Right lobe of liver (tissue), 6 donors: ENCODE data around the gene KCNK16. TPM values are rescaled to one million over a fixed set of nuclear protein-coding genes. Genes with fewer than 3 reads are reported as not detected.
A peak's percentile ranks its signal among the peaks of the same experiment; 100 is the strongest.

Experiments used
- ATAC-seq, 4 donors: fragments of 200-7000 bp; cut with Tn5 transposase; one replicate each; pipeline ENCODE4 v1.9.1; 2020; ENCODE audit warnings: mild to moderate bottlenecking in 4 of 4, moderate library complexity in 4 of 4
- DNase-seq, 3 donors: peaks; one replicate each; pipeline ENCODE4 v3.0.0-alpha.2; 2020
- H3K27ac ChIP-seq, 3 donors: fragments of 200-600 bp; one replicate each; pipeline ENCODE4 v1.8.0; 2022
- H3K27me3 ChIP-seq, 2 donors: fragments of 200-600 bp; one replicate each; pipeline ENCODE4 v1.8.0; 2022
- H3K36me3 ChIP-seq, 4 donors: fragments of 200-600 bp; sonication (generic) in 1 of 4; one replicate each; pipeline versions ENCODE4 v1.5.1 to v1.8.0; 2017 to 2022; ENCODE audit warnings: control low read depth in 1 of 4
- H3K4me1 ChIP-seq, 4 donors: fragments of 200-600 bp; sonication (generic) in 1 of 4; one replicate each; pipeline versions ENCODE4 v1.5.1 to v1.8.0; 2017 to 2022; ENCODE audit warnings: control low read depth in 1 of 4
- H3K4me3 ChIP-seq, 3 donors: fragments of 200-600 bp; one replicate each; pipeline ENCODE4 v1.8.0; 2022
- H3K9me3 ChIP-seq, 4 donors: fragments of 200-600 bp; sonication (generic) in 1 of 4; one replicate each; pipeline versions ENCODE4 v1.5.1 to v1.8.0; 2017 to 2022; ENCODE audit warnings: control low read depth in 1 of 4
- POLR2A ChIP-seq: fragments of 450-650 bp; IDR thresholded peaks from one replicate; pipeline ENCODE4 v1.6.1; 2017; ENCODE audit warnings: antibody characterized with exemption, mild to moderate bottlenecking
- WGBS: methylation state at CpG from one replicate; pipeline ENCODE4 v1.1.6; 2018; ENCODE audit warnings: low coverage, low lambda C conversion rate; ENCODE audit not compliant: insufficient coverage; ENCODE audit errors: missing lambda C conversion rate; 5-methylcytosine and 5-hydroxymethylcytosine counted together
- intact Hi-C, 2 donors: fragments of 100-400 bp; cut with DNase I; formaldehyde crosslinking; loops; one replicate each; pipeline versions ENCODE4 v1.11.2 to v1.14.1; 2022
- total RNA-seq, 6 experiments: library from RNA; depleted of rRNA in 2 of 6; stranded (reverse); fragments of >200 nt in 2 of 6; fragmentation: NEBNext Ultra II Directional in 3 of 6; extraction: Animal tissue kit (Norgen Biotek cat#: 25700) in 3 of 6; gene quantifications; one replicate each; pipeline versions ENCODE4 v1.1.0 to v1.2.4, GENCODE V29; 2016 to 2023
- TF ChIP-seq, protein P1 (sequence below), 4 donors: fragments of 200-600 bp in 3 of 4; fragments of 450-650 bp in 1 of 4; IDR thresholded peaks; one replicate each; pipeline versions ENCODE4 v1.5.1 to v1.8.0; 2016 to 2022; ENCODE audit warnings: antibody characterized with exemption in 4 of 4, mild to moderate bottlenecking in 2 of 4
- donor health status: DM: no; HTN: yes; CAD: no.
- donor health status: DM: no; HTN: no; CAD: no.
- donor health status: DM: no; HTN: no; CAD: no.
- donor health status: DM: no; HTN: yes; CAD: no.
- donor health status: DM: no; HTN: yes; CAD: no.

KCNK16 gene
- total RNA-seq, 6 experiments from 2014 or later = not detected

GRCh38 chr6:39361657-39362486 is 39.4 kb upstream of the KCNK16 start:
- no peaks in the 10 kb centered on the region for H3K27me3 ChIP-seq
- TF ChIP-seq, protein P1, sequence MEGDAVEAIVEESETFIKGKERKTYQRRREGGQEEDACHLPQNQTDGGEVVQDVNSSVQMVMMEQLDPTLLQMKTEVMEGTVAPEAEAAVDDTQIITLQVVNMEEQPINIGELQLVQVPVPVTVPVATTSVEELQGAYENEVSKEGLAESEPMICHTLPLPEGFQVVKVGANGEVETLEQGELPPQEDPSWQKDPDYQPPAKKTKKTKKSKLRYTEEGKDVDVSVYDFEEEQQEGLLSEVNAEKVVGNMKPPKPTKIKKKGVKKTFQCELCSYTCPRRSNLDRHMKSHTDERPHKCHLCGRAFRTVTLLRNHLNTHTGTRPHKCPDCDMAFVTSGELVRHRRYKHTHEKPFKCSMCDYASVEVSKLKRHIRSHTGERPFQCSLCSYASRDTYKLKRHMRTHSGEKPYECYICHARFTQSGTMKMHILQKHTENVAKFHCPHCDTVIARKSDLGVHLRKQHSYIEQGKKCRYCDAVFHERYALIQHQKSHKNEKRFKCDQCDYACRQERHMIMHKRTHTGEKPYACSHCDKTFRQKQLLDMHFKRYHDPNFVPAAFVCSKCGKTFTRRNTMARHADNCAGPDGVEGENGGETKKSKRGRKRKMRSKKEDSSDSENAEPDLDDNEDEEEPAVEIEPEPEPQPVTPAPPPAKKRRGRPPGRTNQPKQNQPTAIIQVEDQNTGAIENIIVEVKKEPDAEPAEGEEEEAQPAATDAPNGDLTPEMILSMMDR (IDR thresholded peaks at IDR 0.05) = peak; percentile 61 to 79 (median 76)
- no peak for TF ChIP-seq POLR2A
- H3K4me1 ChIP-seq = no peaks in the 10 kb centered on the region
- H3K4me3 ChIP-seq = no peak overlapping the region
- H3K27ac ChIP-seq = no peak overlapping the region
- ATAC-seq (peak; percentile 88 to 95 (median 92)), DNase-seq (peak; percentile 64 to 69 (median 67))
- 24% methylated on average over 17 of the region's 21 CpGs for WGBS
- no peaks in the 10 kb centered on the region for H3K9me3 ChIP-seq
- no peaks in the 10 kb centered on the region for H3K36me3 ChIP-seq
- intact Hi-C loops = loop anchor here in 1 of 2 donors (10.0 kb wide), 2 partner anchors 543 to 943 kb away; no protein-coding TSS in a partner anchor

- WGBS = 76% methylated on average over 8 of the region's 9 CpGs
- H3K9me3 ChIP-seq = no peaks in the 10 kb centered on the region
- H3K36me3 ChIP-seq = no peaks in the 10 kb centered on the region
- no peak for TF ChIP-seq POLR2A
- TF ChIP-seq, protein P1 (IDR thresholded peaks at IDR 0.05) = no peak
- intact Hi-C loops = loop anchor here in 1 of 2 donors (10.0 kb wide), 2 partner anchors 544 to 944 kb away; no protein-coding TSS in a partner anchor
- no peak overlapping the region for H3K4me3 ChIP-seq
- H3K4me1 ChIP-seq = no peaks in the 10 kb centered on the region
- ATAC-seq (no peak), DNase-seq (no peak)
- H3K27ac ChIP-seq = no peak overlapping the region
- no peaks in the 10 kb centered on the region for H3K27me3 ChIP-seq
Observed at GRCh38 chr6:39360378-39360777, 37.9 kb upstream of the KCNK16 start.

DNA sequence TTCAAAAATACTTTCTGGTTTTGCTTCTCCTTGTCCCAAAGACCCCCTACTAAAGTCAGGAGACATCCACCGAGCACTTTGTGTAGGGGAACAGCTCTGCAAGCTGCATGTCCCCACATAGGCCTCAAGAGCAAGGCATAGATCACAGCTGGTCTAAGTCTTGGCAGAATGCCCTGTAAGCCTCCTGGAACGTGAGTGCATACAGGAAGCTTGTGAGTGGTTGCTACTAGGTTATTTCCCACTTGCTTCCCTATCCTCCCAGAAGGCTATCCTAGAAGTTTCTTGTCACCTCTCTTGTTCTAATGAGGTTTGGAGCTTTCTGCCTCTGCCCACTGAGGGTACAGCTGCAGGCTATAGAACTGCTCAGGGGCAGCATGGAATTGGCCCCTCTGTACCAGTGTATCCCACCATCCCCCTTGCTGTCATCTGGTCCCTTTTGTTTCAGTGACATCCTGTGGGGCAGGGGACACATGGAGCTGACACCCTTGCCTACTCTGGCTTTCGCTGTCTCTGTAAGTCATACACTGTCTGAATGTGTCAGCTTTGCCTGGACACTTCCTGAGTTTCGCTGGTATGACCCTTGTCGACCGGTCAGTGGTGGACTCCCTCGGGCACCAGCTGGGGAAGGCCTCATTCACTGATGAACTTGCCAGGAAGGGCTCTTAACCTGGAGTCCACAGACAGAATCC is 35.6 kb upstream of the KCNK16 start:
- ATAC-seq = peak; percentile 31 to 64 (median 35)
- H3K4me3 ChIP-seq = no peak overlapping the region
- H3K9me3 ChIP-seq = no peaks in the 10 kb centered on the region
- intact Hi-C loops = no loop called here
- no peaks in the 10 kb centered on the region for H3K27me3 ChIP-seq
- no peak overlapping the region for H3K27ac ChIP-seq
- peaks cover 0 to 4% (median 0%) of the 10 kb centered on the region in 4 donors for H3K4me1 ChIP-seq
- TF ChIP-seq, protein P1 (IDR thresholded peaks at IDR 0.05) = no peak
- no peak for TF ChIP-seq POLR2A
- DNase-seq = no peak
- H3K36me3 ChIP-seq = no peaks in the 10 kb centered on the region
- 34% methylated on average over 3 of the region's 7 CpGs for WGBS

- ATAC-seq (peak; percentile 20 to 89 (median 58)), DNase-seq (peak in 1 of 3 donors; percentile 71)
- Histone ChIP-seq H3K36me3 (no peaks in the 10 kb centered on the region), H3K27me3 (no peaks in the 10 kb centered on the region), H3K4me1 (peaks cover 0 to 4% (median 0%) of the 10 kb centered on the region in 4 donors), H3K27ac (no peak overlapping the region), H3K9me3 (no peaks in the 10 kb centered on the region), H3K4me3 (no peak overlapping the region)
- WGBS = 90% methylated on average over 3 of the region's 7 CpGs
- no peak for TF ChIP-seq POLR2A
- TF ChIP-seq, protein P1 (IDR thresholded peaks at IDR 0.05) = no peak
- intact Hi-C loops = no loop called here
Observed at GRCh38 chr6:39353698-39354315, 31.3 kb upstream of the KCNK16 start.
